ENCODE measurements around the gene MLLT10.
"Not testable (repeated sequence)": the region's sequence is repeated elsewhere in the genome, so short reads cannot be mapped to it uniquely, and the experiment has no call there.

Gene MLLT10

GRCh38 chr10:21529032-21529910, 4.8 kb upstream of the MLLT10 start:
- no peak for FAIRE-seq

- FAIRE-seq: no peak
Measured at GRCh38 chr10:21530168-21530567, 3.9 kb upstream of the MLLT10 start.

DNA sequence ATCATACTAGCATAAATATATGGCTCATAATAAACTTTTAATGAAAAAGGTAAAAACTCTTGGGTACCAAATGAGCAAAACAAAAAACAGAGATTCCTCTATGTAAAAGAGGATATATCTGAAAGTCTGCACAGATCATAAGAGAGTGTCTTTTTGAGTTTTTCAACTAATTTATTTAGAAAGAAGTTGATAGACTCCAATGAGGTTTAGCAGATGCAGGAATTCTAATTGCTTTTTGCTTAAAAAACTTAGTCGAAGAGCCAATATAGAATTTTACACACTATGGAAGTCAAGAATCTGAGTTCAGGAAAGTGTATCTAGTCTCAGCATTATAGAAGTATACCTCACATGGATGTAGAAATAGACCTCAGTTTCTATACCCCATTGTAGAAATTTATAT, 3.4 kb upstream of the MLLT10 start:
- FAIRE-seq: no peak

GRCh38 chr10:21531164-21531563, 2.9 kb upstream of the MLLT10 start:
- no peak for FAIRE-seq

DNA sequence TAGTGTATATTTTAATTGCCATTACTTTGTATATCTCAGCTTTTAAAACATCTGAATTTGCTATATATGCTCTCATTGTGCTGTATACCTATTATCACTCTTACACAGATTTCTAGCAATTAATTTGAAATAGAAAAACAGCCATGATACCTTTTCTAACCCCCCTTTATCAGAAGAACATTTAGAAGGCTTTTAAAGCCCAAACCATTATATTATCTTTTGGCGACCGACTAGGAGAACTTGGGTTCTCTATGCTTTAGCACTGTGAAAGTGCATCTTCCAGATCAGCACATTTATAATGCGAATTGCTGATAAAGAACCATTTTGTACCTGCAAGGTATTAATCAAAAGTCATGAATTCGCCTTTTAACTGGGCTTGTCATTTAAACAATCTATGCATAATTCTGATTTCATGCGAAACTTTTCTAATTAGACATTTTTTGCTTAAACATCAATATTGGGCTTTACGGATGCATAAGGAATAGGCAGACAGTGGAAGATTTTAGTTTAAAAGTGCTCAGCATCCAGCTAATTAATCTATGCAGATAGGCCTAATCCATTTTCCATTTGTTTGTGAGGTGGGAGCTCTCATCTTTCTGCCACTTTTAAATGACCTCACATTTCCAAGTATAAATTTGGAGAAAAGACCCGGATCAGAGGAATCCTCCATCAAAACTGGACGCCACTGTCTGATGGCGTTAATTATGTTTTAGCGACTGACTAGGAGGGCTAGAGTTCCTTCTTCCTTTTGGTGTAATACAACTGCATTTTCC, 1.2 kb upstream of the MLLT10 start:
- FAIRE-seq: no peak

- FAIRE-seq: no peak
Measured at GRCh38 chr10:21534280-21534586, 201 bp downstream of the MLLT10 start.

DNA sequence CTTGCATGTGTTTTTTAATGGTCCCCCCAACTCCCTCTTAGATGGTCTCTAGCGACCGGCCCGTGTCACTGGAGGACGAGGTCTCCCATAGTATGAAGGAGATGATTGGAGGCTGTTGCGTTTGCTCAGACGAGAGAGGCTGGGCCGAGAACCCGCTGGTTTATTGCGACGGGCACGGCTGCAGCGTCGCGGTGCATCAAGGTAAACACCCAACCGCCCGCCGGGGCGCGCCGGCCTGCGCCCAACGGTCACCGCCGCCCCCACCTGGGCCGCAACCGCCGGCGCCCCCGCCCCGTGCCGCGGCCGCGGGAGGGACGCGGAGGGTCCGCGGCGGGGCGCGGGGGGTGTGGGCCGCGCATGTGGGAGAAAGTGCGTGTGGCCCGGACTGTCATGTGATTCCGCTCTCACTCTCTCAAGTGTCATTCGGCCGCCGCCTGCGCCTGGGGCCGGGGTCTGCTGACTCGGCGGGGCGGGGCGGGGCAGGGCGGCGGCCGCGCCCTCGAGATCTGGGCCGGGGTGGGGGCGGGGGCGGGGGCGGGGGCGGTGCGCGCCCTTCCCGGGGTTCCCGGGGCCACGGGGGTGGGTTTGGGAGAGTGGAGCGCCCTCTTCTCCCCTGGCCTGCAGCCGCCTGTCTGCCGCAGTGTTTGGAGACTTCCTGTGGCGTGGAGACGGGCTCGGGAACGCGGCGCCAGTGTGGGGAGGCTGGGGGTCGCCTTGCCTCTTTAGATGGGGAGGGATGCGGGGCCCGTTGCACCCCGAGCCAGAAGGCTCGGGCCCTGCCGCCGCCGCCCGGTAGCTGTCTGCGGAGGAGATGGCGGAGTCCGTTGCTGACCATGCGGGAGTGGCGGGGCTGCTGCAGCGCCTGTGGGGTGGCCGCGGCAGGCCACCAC, 817 bp downstream of the MLLT10 start:
- no peak for FAIRE-seq

- FAIRE-seq: no peak
Measured at GRCh38 chr10:21535494-21535965, 1.5 kb downstream of the MLLT10 start.

GRCh38 chr10:21535976-21536375, 1.9 kb downstream of the MLLT10 start:
- FAIRE-seq: not testable (repeated sequence)

GRCh38 chr10:21536874-21537273, 2.8 kb downstream of the MLLT10 start:
- no peak for FAIRE-seq

DNA sequence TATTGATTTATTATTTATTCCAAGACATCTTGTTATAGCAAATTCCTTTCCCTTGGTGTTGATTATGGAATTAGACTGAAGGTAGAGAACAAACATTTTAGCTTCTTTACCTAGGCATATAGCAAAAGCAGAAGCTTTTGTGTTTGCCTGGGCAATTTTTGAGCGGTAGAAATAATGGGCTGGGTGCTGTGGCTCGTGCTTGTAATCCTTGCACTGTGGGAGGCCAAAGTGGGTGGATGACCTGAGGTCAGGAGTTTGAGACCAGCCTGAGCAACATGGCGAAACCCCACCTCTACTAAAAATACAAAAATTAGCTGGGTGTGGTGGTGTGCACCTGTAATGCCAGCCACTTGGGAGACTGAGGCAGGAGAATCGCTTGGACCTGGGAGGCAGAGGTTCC, 6.7 kb downstream of the MLLT10 start:
- not testable (repeated sequence) for FAIRE-seq

DNA sequence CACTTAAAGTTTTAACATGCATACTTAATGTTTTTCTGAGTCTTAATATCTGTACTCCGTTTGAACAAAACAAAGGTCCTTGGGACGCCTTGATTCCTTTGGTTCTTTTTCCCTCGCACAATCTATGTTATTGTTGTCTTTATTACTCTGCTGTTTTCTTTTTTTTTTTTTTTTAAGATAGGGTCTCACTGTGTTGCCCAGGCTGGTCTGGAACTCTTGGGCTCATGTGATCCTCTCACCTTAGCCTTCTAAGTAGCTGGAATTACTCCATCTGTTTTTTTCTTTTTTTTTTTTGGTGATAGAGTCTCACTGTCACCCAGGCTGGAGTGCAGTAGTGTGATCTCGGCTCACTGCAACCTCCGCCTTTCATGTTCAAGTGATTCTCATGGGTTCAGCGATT, 13.2 kb downstream of the MLLT10 start:
- no peak for FAIRE-seq

- no peak for FAIRE-seq
Measured at GRCh38 chr10:21552638-21553037, 18.6 kb downstream of the MLLT10 start.

GRCh38 chr10:21556527-21556926, 22.5 kb downstream of the MLLT10 start:
- FAIRE-seq: no peak

GRCh38 chr10:21558984-21559383, 25.0 kb downstream of the MLLT10 start:
- FAIRE-seq: not testable (repeated sequence)

- no peak for FAIRE-seq
Measured at GRCh38 chr10:21570761-21571521, 36.9 kb downstream of the MLLT10 start.

GRCh38 chr10:21572578-21572977, 38.5 kb downstream of the MLLT10 start:
- no peak for FAIRE-seq

DNA sequence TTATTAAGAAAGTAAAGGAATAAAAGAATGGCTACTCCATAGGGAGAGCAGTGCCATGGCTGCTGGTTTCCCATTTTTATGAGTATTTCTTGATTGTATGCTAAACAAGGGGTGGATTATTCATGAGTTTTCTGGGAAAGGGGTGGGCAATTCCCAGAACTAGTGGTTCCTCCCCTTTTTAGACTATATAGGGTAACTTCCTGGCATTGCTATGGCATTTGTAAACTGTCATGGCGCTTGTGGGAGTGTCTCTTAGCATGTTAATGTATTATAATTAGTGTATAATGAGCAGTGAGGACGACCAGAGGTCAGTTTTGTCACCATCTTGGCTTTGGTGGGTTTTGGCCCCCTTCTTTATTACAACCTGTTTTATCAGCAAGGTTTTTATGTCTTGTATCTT, 40.5 kb downstream of the MLLT10 start:
- FAIRE-seq: not testable (repeated sequence)

- FAIRE-seq: no peak
Measured at GRCh38 chr10:21579291-21579690, 45.3 kb downstream of the MLLT10 start.

GRCh38 chr10:21581421-21581834, 47.4 kb downstream of the MLLT10 start:
- not testable (repeated sequence) for FAIRE-seq

DNA sequence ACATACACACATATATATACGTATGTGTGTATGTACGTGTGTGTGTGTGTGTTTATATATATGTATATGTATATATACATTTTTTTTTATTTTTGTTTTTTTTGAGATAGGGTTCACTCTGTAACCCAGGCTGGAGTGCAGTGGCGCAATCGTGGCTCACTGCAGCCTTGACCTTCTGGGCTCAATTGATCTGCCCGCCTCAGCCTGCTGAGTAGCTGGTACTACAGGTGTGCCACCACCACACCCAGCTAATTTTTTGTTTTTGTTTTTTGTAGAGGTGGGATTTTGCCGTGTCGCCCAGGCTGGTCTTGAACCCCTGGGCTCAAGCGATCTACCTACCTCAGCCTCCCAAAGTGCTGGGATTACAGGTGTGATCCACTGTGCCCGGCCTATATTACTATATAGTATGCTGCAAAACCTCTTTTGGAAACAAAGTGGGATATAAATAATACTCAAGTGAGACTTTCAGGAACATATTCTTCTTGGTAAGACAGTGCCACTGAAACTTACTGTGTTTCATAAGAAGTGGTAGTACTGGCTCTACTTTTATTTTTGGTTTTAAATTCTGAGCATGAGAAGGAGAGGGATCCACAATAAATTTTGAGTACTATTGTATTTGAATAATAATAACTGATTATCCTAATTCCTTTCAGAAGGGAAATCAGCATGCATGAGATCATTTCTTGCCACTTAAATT, 51.0 kb downstream of the MLLT10 start:
- FAIRE-seq: no peak

Data from colon (tissue), 2 donors.